H1 (cell line): ENCODE data around the gene MCHR1. TPM values are rescaled to one million over a fixed set of nuclear protein-coding genes. Genes with fewer than 3 reads are reported as not detected.

Experiments used
- CTBP2 ChIP-seq: IDR thresholded peaks from 2 replicates; pipeline ENCODE4 v1.7.0; 2011; ENCODE audit warnings: borderline replicate concordance, mild to moderate bottlenecking, moderate library complexity, mixed read lengths, low read length; ENCODE audit not compliant: insufficient read depth, insufficient read length
- TAF1 ChIP-seq: IDR thresholded peaks from 2 replicates; pipeline ENCODE4 v1.6.1; 2011; ENCODE audit warnings: mild to moderate bottlenecking, low read depth, low read length
- TAF7 ChIP-seq: optimal IDR thresholded peaks from 2 replicates; pipeline ENCODE3; 2011; ENCODE audit warnings: low read depth, mild to moderate bottlenecking, inconsistent platforms, low read length, moderate library complexity, borderline replicate concordance
- TEAD4 ChIP-seq: IDR thresholded peaks from 2 replicates; pipeline ENCODE4 v1.6.1; 2012; ENCODE audit warnings: low read depth, low read length, inconsistent platforms, mixed read lengths
- YY1 ChIP-seq: IDR thresholded peaks from 2 replicates; pipeline ENCODE4 v1.6.1; 2011; ENCODE audit warnings: low read depth, mild to moderate bottlenecking, low read length
- polyA plus RNA-seq, 7 experiments: library from polyadenylated mRNA; depleted of rRNA in 3 of 7; stranded (reverse) in 5 of 7; unstranded in 2 of 7; fragments of >200 nt in 5 of 7; fragments of 200-250 nt in 2 of 7; gene quantifications; 1 replicate in 5 of 7; 2 replicates in 1 of 7; 4 replicates in 1 of 7; pipeline versions ENCODE4 v1.2.1 to v1.2.3, GENCODE V29; 2011 to 2013; ENCODE audit warnings: missing spikeins in 2 of 7, mixed read lengths in 2 of 7
- total RNA-seq: library from RNA; stranded (reverse); fragmentation: NEBNext Ultra II Directional; extraction: Animal tissue kit (Norgen Biotek cat#: 25700); gene quantifications from 2 replicates; pipeline ENCODE4 v1.2.1, GENCODE V29; 2021

The MCHR1 gene
- total and polyA plus RNA-seq, 2 of the 8 experiments (the other 6 are each of a cell fraction or from before 2014, with no cell fraction given) = 0.91 to 7.6 TPM

DNA sequence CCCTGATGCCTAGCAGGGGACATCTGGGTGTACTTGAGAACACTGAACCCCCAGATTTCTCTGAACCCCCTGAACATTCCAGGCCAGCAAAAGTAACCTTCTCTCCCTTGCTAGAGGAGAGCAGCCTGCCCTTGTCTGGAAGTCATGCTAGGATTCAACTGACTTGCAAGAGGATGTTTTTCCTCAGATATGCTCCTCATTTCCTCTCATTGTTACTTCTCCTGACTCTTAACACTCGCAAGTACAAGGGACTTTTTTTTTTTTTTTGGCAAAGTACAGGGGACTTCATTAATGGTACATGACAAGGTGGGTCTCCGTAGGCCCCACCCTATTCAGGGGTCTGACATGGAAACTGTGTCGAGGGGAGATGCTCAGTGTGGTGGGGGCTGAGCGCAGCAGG is 6.3 kb upstream of the MCHR1 start (continued):
- TF ChIP-seq TAF7 (no peak), CTBP2 (no peak), TEAD4 (no peak), YY1 (no peak), TAF1 (no peak)
